ENCODE results near the gene MAP3K4. TPM values are rescaled to one million over a fixed set of nuclear protein-coding genes. Genes with fewer than 3 reads are reported as not detected.

Gene MAP3K4
- total and polyA plus RNA-seq, 10 donors: 11.4 to 65.5 (median 37.0) TPM

DNA sequence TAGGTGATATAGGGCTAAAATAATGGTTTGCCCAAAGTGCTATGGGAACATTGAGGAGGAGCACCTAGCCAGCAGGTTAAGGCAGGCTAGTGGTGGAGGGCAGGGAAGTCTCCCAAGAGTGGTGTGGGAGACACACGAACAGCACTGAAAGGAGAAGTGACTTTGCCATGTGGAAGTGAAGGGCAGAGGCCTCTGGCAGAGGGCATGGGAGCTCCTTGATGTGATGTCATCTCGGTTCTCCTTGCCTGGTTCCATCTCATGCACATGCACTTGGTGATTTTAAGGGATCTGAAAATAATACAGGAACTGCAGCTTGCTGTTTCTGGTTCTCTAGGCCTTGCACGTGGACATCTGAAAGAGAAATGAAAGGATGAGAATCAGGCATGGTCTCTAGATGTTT is 4.7 kb upstream of the MAP3K4 start:
- intact Hi-C loops (cut with DNase I; ENCODE audit: low total_unique reads): no loop called here
- H3K36me3 ChIP-seq: no peaks in the 10 kb centered on the region
- H3K27ac ChIP-seq: no peak overlapping the region
- H3K27me3 ChIP-seq (replicated peaks in 1 of 7): no peaks in the 10 kb centered on the region
- H3K4me3 ChIP-seq: no peak overlapping the region
- no peak for DNase-seq
- WGBS, 5 donors: 56 to 75% (median 59%) methylated on average over 3 of the region's 3 CpGs
- peaks cover 0 to 12% (median 7%) of the 10 kb centered on the region in 6 donors for H3K4me1 ChIP-seq
- TF ChIP-seq POLR2AphosphoS5 (IDR thresholded peaks at IDR 0.05): no peak
- TF ChIP-seq POLR2A (IDR thresholded peaks at IDR 0.05): no peak
- TF ChIP-seq, protein P1, sequence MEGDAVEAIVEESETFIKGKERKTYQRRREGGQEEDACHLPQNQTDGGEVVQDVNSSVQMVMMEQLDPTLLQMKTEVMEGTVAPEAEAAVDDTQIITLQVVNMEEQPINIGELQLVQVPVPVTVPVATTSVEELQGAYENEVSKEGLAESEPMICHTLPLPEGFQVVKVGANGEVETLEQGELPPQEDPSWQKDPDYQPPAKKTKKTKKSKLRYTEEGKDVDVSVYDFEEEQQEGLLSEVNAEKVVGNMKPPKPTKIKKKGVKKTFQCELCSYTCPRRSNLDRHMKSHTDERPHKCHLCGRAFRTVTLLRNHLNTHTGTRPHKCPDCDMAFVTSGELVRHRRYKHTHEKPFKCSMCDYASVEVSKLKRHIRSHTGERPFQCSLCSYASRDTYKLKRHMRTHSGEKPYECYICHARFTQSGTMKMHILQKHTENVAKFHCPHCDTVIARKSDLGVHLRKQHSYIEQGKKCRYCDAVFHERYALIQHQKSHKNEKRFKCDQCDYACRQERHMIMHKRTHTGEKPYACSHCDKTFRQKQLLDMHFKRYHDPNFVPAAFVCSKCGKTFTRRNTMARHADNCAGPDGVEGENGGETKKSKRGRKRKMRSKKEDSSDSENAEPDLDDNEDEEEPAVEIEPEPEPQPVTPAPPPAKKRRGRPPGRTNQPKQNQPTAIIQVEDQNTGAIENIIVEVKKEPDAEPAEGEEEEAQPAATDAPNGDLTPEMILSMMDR (IDR thresholded peaks at IDR 0.05 in 8 of 11, conservative IDR thresholded peaks at IDR 0.05 in 3 of 11): no peak
- peaks cover 3 to 33% (median 23%) of the 10 kb centered on the region in 8 donors for H3K9me3 ChIP-seq

DNA sequence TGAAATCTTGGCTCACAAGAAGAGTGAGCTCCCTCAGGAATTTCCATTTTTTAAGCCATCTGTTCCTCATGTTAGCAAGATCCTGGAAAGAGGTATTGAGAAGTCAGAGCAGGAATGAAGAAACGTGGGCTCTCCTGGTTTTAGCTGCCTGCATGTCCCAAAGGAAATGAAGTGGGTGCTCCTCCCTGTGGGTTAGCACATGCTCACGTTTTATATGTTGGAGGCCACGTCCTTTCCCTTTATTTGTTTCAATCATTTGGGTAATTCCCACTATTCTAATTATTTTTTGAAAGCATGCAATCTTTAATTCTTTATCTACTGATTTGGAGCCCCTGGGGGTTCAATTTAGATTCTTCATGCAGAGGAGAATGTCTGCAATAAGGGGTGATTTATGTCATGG is 4.3 kb upstream of the MAP3K4 start:
- DNase-seq: no peak
- no peaks in the 10 kb centered on the region for H3K36me3 ChIP-seq
- no peaks in the 10 kb centered on the region for H3K27me3 ChIP-seq (replicated peaks in 1 of 7)
- TF ChIP-seq POLR2AphosphoS5 (IDR thresholded peaks at IDR 0.05) (no peak), POLR2A (IDR thresholded peaks at IDR 0.05) (no peak)
- TF ChIP-seq, protein P1 (IDR thresholded peaks at IDR 0.05 in 8 of 11, conservative IDR thresholded peaks at IDR 0.05 in 3 of 11): no peak
- peaks cover 3 to 32% (median 23%) of the 10 kb centered on the region in 8 donors for H3K9me3 ChIP-seq
- no peak overlapping the region for H3K27ac ChIP-seq
- intact Hi-C loops (cut with DNase I; ENCODE audit: low total_unique reads): no loop called here
- H3K4me1 ChIP-seq: peaks cover 0 to 16% (median 7%) of the 10 kb centered on the region in 6 donors
- 56 to 75% (median 67%) methylated on average over 3 of the region's 3 CpGs for WGBS, 5 donors
- H3K4me3 ChIP-seq: no peak overlapping the region

DNA sequence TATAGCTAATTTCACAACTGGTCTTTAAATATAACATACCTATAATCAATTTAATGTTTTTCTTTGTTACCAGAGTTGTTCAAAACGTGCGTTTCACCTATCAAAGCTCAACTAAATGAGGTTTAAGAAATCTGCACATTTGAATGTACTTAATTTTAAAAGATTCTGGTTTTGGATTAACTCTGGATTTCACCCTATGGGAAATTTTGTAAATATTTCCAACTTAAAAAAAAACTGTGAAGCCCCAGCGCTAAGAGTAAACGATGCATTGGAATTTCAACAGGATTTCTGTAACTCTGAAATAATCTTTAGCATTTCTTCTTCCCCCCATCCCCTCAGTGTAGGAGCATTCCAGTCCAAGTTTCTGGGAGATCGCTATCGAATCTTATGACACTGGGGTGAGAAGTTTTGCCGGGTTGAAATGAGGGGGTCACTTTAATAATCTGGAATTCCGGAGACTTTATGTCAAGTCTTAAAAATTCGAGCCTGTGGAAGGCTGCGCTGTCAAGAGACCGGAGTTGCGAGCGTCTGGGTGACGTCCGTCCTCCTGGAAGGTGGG is 643 bp upstream of the MAP3K4 start:
- no peak for DNase-seq
- H3K27me3 ChIP-seq (replicated peaks in 1 of 7): no peaks in the 10 kb centered on the region
- peaks cover 8 to 52% (median 31%) of the 10 kb centered on the region in 6 donors for H3K4me1 ChIP-seq
- 2 to 3% (median 3%) methylated on average over 13 to 15 of the region's 15 CpGs for WGBS, 5 donors
- H3K36me3 ChIP-seq: no peaks in the 10 kb centered on the region
- TF ChIP-seq, protein P1 (IDR thresholded peaks at IDR 0.05 in 8 of 11, conservative IDR thresholded peaks at IDR 0.05 in 3 of 11): no peak
- peak overlapping the region; percentile 91 to 100 (median 98) for H3K4me3 ChIP-seq
- peak overlapping the region; percentile 74 to 94 (median 90) for H3K27ac ChIP-seq
- peaks cover 0 to 6% (median 0%) of the 10 kb centered on the region in 8 donors for H3K9me3 ChIP-seq
- intact Hi-C loops (cut with DNase I; ENCODE audit: low total_unique reads): no loop called here

DNA sequence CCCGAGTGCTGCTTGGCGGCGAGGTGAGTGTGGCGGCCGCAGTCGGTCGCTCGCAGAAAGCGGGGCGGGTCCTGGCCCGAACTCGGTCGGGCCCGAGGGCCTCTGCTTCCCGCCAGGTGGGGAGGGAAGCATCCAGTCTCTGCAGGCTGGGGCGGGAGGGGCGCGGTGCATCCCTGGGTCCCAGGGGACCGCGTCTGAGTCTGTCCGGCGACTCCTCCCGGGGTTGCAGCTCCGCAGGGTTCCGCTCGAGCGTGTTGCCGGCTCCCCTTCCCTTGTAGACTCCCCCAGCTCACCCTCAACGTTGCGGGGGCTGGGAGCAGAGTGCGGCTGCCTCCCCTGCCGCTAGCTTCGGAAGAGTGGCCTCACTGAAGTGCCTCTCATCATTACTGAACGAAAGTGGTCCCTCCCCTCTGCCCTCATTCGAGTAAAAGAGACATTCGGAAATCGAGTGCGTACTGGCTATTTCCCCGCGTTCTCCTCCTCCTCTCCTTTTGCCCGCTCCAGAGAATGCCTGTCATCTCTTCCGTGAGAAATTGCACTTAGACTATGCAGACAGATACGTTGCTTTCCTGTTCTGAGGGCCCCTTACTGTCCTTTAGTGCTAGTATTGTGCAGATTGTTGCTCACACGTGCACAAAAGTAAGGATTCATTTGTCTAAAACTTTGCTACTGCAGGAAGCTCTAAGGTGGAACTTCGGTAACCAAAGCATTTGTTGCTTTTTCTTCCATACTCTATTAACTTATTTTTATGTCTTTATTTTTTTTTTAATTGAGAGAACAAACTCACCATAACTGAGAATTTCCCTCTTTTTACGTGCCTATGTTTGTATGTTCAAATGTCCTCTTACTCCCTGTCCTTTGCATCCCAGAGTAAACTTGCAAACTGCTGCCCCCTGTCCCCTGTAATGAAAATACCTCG is 751 bp downstream of the MAP3K4 start:
- H3K27me3 ChIP-seq (replicated peaks in 1 of 7): no peaks in the 10 kb centered on the region
- no peaks in the 10 kb centered on the region for H3K36me3 ChIP-seq
- 0 to 1% (median 1%) methylated on average over 38 to 47 of the region's 47 CpGs for WGBS, 5 donors
- peaks cover 0 to 3% (median 0%) of the 10 kb centered on the region in 8 donors for H3K9me3 ChIP-seq
- H3K4me1 ChIP-seq: peaks cover 8 to 64% (median 37%) of the 10 kb centered on the region in 6 donors
- H3K4me3 ChIP-seq: peak overlapping the region; percentile 91 to 100 (median 98)
- no peak for DNase-seq
- intact Hi-C loops (cut with DNase I; ENCODE audit: low total_unique reads): no loop called here
- TF ChIP-seq POLR2AphosphoS5 (IDR thresholded peaks at IDR 0.05) (no peak), POLR2A (IDR thresholded peaks at IDR 0.05) (no peak)
- TF ChIP-seq, protein P1 (IDR thresholded peaks at IDR 0.05 in 8 of 11, conservative IDR thresholded peaks at IDR 0.05 in 3 of 11): peak in 6 of 11 experiments; percentile 28 to 52 (median 46)
- H3K27ac ChIP-seq: peak overlapping the region; percentile 74 to 94 (median 90)

Data from spleen (tissue), 11 donors.